Hematopoietic multipotent progenitor cell treated with erythropoietin and hydrocortisone succinate and interleukin-3 and kit ligand, for 4 days (in vitro differentiated cells): Measurements from ENCODE around the gene GATD1.
A peak's percentile ranks its signal among the peaks of the same experiment; 100 is the strongest.

Source experiments
- DNase-seq: peaks from one replicate; pipeline ENCODE4 v3.0.0-alpha.2; 2015

GATD1 gene

GRCh38 chr11:776561-777287 lies 563 bp downstream of the GATD1 start:
- peak; percentile 67 for DNase-seq

- DNase-seq = no peak
Measured at GRCh38 chr11:776263-776560, 1.1 kb downstream of the GATD1 start.

DNA sequence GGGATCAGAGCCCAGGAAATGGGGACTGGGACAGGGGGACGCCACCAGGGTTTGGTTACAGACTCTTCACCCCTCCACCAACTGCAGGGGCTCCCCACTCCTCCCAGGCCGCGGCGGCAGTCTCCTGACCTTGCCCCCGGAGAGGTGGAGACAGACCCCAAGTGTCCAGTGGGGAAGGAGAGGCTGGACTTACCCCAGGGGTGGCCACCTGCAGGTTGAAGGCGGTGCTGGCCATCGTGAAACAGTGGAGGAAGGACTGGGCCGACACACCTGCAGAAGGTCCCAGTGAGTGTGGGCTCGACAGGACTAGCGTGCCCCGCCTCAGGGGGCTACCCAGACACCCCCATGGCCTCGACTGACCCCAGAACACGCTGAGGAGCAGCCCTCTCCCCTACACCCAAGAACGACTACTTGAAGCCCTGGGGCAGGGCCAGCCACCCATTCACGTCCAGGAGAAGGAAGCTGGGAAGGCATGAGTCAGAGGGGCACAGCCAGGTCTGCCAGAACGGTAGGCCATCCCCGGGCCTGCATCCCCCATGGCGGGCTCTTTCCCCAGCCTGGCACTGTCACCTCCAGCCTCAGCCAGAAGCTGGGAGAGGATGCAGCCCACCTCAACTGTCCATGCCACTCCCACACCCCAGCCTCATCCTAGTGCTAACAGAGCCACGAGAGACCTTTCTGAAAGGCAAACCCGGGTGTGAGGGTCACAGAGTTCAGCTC lies 2.3 kb downstream of the GATD1 start:
- no peak for DNase-seq

GRCh38 chr11:773830-774229 lies 3.5 kb downstream of the GATD1 start:
- DNase-seq = no peak

DNA sequence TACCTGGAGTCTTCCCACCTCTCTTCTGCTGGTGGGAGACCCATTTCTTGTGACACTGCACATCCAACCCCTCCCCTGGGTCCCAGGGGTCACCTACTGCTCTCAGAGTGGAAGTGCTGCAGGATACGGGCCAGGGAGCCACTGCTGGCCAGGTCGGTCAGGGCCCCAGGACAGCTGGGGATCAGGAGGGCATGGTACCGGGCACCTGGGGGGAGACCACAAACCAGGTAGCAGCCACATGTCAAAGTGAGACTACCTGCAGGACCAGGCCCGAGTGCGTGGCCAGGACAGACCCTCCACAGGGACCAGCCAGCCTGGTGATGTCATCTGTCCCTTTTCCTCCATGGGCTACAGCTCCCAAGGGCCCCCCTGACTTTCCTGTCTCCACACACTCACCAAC lies 3.9 kb downstream of the GATD1 start:
- no peak for DNase-seq

- DNase-seq = no peak
Measured at GRCh38 chr11:772429-773390, 4.6 kb downstream of the GATD1 start.

DNA sequence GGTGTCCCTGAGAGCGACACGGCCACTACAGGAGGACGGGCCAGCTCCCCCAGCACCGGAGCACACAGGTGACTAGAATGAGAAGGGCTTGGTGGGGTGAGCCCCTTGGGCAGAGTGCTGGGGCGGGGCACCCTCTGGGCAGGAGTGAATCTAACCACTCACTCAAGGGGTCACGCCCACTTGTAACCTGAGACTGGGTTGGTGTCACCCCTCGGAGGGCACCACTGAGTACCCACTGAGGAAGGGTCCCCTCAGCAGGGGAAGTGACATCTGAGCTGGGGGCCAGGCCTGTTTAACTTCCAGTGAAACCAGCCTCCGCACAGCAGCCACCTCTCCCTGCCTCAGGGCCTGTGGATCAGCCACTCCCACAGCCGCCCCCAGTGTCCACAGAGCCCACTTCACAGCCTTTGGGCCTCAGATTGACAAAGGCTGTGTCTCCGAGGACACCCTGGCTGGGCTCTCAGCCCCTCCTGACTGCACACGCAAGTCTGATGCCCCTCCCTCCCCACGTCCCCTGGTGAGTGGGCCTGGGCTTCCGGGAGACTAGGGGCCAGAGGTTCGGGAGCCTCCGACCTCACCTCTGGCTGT lies 5.6 kb downstream of the GATD1 start:
- DNase-seq = no peak

DNA sequence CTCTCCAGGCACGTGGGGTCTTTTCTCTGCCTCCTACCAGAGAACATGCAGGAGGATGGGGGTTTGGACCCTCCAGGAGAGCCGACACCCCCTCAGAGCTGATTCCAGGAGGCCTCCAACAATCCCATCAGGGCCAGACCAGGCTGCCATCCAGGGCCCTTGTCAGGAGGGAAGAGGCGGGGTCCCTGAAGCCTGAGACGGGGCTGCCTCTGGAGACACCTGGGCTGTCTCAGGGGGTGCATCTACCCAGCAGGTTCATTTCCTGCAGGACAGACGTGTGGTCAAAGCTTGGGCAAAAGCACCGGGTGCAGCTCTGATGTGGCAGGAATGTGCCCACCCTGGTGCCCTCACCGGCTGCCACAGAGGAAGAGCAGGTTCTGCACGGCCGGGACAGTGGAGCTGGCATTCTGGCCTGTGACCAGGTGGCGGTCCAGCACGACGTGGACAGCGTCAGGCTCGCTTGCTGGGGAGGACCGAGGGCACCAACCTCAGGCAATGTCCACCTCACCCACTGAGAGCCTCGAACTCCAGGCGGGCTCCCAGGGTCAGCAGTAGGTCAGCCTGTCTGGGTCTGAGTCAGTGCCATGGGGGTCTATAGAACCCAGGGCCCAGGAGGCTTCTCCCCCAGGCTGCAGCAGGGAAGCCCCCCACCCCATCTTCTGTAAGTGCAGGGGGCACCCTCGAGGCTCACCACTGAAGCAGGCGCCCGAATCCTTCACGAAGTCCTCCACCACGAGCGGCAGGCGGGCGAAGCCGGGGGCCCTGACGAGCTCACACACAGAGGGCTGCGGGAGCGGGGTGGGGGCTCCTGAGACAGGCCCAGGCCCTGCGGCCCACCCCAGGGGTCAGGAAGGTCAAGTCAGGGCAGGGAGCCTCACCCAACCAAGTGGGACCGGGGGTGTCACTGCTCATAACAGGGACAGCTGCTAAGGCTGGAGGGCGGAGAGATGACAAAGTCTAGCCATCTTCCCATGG lies 6.4 kb downstream of the GATD1 start:
- no peak for DNase-seq

DNA sequence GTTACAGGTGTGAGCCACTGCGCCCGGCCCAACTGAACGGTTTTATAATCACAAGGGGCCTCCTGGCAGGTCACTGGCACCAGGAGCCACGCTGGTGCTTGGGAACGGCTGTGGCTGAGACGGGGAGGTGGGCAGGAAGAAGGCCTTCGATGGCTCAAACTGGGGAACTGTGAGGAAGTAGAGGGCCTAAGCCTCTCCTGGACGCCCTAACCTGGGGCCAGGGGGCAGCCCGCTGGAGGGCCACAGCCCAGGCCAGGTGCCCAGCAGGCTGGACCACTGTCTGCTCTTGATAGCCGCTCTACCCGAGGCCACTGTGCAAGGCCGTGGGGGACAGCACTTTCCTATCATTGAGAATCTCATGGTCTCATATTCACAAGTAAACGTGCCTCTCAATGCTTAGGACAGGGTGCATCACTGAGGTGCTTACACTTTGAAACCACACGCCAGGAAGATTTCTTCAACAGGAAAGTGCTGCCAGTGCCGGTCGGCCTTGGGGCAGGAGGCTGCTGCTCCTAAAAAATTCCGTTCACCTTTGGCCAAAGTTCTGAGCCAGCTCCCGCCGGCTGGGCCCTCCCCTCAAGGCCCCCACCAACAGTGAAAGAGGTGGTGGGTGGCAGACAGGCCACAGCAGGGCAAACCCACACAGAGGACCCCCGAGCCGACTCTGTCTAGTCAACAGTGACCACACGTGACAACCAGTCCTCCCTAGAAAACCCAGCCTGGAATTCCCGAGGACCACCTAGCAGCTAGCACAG lies 7.2 kb downstream of the GATD1 start:
- DNase-seq = no peak

- no peak for DNase-seq
Measured at GRCh38 chr11:767238-767637, 10.0 kb downstream of the GATD1 start.

GRCh38 chr11:766936-767210 lies 10.4 kb downstream of the GATD1 start:
- DNase-seq = no peak

DNA sequence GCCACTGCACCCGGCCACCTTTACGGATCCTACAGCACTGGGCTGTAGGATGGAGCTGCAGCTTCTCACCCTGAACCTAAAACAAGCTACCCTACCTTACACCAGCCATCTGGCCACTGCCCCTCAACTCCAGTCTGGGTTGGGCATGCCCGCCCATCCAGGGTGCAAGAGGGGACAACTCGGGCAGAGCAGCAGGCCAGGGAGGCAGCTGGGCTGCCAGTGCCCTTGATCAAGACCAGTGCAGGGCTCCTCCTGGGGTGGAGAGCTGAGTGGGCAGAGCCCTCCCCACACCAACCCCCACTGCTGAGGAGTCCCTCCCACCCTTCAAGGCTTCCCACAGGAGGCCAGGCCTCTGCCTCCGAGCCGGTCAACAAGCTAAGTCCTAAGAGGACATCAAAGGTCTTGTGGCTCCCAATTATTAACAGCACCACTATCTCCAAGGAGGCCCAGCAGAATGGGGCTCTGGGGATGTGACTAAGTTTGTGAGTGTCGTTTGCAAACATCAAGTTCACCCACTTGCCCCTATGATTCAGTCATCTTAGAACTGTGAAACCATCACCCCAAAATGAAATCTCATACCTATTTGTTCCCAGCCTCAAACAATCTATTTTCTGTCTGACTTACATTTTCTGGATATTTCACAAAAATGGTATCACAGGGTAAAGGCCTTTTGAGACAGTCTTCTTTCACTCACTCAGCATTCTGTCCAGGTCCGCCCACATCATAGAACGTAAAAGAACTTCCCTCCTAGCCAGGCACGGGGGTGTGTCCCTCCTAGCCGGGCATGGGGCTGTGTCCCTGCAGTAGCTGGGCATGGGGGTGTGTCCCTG lies 11.0 kb downstream of the GATD1 start:
- DNase-seq = no peak

DNA sequence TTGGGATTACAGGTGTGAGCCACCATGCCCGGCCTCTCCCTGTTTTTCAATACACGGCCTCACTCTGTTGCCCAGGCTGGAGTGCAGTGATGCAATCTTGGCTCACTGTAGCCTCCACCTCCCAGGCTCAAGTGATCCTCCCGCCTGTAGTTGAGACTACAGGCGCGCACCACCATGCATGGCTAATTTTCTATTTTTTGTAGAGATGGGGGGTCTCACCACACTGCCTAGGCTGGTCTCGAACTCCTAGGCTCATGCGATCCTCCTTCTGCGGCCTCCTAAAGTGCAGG lies 11.5 kb downstream of the GATD1 start:
- no peak for DNase-seq

DNA sequence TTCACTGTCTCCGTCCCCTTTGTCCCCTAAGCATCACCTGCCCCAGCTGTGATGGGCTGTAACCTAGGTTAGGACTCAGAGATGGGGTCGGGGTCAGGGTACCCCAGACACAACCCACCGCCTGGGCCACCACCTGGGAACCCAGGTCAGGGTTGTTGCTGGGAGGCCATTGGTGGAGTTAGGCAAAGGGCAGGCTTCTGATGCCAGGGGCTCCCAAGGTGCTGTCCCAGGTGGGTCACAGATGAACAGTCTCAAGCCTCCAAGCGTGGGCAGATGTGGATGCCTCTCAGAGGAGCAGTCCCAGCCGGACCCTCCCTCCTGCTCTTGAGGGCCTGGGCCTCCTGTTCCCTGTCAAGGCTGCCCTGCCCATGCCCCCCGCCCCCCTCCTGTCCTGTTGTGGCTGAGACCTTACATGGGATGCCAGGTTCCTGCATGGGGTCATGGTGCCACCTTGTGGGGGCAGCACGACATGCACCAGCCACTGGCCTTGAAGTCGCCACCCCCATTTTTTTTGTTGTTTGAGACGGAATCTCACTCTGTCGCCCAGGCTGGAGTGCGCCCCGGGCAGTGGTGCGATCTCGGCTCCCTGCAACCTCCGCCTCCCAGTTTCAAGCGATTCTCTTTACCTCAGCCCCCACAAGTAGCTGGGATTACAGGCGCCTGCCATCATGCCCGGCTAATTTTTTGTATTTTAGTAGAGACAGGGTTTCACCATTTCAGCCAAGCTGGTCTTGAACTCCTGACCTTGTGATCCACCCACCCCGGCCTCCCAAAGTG lies 12.1 kb downstream of the GATD1 start:
- peak; percentile 90 for DNase-seq

GRCh38 chr11:764322-765024 lies 12.8 kb downstream of the GATD1 start:
- no peak for DNase-seq

DNA sequence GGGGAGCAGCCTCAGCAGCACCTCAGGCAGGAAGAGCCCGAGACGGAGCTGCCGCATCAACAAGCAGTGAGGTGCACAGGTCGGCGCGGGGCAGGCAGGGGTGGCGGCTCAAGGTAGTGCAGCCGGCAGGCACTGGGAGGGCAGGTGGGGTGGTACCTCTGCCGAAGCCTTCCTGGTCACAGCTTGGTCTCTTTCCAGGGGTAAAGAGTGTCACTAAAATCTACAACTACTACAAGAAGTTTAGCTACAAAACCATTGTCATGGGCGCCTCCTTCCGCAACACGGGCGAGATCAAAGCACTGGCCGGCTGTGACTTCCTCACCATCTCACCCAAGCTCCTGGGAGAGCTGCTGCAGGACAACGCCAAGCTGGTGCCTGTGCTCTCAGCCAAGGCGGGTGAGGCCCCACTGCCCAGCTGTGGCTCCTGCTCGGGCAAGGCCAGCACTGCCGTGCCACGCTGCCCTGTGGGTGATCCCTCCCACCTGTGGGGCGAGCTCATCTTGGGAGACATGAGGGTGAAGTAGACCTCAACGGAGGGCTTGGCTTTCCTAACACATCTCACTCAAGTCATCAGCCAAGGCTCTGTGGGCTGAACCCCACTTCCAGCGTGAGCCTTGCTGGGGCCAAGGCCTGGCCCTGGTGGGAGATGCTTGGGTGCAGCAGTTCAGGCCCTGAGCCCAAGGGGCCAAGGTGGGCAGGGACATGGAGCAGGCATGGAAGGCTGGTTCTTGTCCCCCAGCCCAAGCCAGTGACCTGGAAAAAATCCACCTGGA lies 13.6 kb downstream of the GATD1 start:
- DNase-seq = no peak

DNA sequence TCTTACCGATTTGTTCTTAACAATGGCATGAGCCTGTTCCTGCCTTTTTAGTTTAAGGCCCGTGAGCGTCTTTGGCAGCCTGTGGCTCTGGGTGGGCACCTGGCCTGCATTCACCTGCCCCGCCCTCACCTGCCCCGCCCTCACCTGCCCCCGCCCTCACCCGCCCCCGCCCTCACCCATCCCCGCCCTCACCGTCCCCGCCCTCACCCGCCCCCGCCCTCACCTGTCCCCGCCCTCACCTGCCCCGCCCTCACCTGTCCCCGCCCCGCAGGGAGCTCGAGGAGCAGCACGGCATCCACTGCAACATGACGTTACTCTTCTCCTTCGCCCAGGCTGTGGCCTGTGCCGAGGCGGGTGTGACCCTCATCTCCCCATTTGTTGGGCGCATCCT lies 14.2 kb downstream of the GATD1 start:
- no peak for DNase-seq

GRCh38 chr11:762421-763072 lies 14.7 kb downstream of the GATD1 start:
- DNase-seq = peak; percentile 88
